ENCODE results near the gene TSHR.

DNA sequence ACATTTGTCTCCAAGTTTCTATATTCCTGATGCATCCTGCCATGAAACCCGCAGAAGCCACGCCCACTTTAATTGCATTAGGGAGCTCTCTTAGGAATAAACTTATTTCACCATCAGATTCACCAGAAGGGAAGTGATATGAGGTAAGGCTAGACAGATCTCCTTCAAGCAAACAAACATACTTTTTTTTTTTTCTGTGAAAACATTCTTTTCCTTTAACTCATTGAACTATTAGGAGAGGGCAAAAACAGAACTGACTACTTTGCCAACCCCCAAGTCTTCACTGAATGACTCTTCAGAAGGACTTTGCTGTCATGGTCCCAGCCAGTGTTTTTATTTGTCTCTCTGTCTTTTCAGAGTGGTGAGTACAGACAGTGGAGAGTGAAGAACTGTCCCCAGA, 216.9 kb downstream of the TSHR start:
- TF ChIP-seq, protein P1, sequence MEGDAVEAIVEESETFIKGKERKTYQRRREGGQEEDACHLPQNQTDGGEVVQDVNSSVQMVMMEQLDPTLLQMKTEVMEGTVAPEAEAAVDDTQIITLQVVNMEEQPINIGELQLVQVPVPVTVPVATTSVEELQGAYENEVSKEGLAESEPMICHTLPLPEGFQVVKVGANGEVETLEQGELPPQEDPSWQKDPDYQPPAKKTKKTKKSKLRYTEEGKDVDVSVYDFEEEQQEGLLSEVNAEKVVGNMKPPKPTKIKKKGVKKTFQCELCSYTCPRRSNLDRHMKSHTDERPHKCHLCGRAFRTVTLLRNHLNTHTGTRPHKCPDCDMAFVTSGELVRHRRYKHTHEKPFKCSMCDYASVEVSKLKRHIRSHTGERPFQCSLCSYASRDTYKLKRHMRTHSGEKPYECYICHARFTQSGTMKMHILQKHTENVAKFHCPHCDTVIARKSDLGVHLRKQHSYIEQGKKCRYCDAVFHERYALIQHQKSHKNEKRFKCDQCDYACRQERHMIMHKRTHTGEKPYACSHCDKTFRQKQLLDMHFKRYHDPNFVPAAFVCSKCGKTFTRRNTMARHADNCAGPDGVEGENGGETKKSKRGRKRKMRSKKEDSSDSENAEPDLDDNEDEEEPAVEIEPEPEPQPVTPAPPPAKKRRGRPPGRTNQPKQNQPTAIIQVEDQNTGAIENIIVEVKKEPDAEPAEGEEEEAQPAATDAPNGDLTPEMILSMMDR (IDR thresholded peaks at IDR 0.05; ENCODE audit: insufficient read depth, low read depth, low read length): no peak
- no peak for TF ChIP-seq EZH2 (IDR thresholded peaks at IDR 0.05; ENCODE audit: insufficient read depth, low read length)

Data from astrocyte (in vitro differentiated cells and primary cell).